ENCODE measurements around the gene NBPF1. TPM values are rescaled to one million over a fixed set of nuclear protein-coding genes. Genes with fewer than 3 reads are reported as not detected.
"Not testable (repeated sequence)": the region's sequence is repeated elsewhere in the genome, so short reads cannot be mapped to it uniquely, and the experiment has no call there.

The NBPF1 gene
- total RNA-seq, 4 donors from 2014 or later = 10.0 to 23.5 (median 10.7) TPM

- H3K36me3 ChIP-seq; H3K4me1 ChIP-seq; H3K9me3 ChIP-seq; intact Hi-C loops (cut with DNase I); H3K4me3 ChIP-seq; H3K27ac ChIP-seq; DNase-seq: not testable (repeated sequence)
- WGBS, 2 donors = 56 to 60% methylated on average over 5 to 6 of the region's 6 CpGs
- H3K27me3 ChIP-seq = peaks cover 0 to 44% (median 2%) of the 10 kb centered on the region in 4 donors
Measured at GRCh38 chr1:16519255-16519951, 94.0 kb downstream of the NBPF1 start.

DNA sequence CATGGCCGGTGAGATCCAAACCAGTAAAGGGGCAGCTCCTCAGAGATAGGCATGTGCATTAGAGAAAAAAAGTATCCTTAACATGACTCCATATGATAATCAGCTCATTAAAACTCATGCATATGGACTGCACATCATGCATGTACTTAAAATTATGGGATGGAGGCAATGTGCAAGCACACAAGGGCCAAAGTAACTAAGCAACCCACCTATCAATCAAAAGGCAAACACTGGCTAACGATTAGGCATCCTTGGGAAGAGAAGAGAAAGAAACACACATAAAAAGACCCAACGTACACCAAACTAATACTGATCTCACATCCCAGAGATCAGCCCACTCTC is 94.5 kb downstream of the NBPF1 start:
- peaks cover 0 to 41% (median 2%) of the 10 kb centered on the region in 4 donors for H3K27me3 ChIP-seq
- H3K27ac ChIP-seq; H3K36me3 ChIP-seq; intact Hi-C loops (cut with DNase I); H3K4me1 ChIP-seq; H3K4me3 ChIP-seq; H3K9me3 ChIP-seq; DNase-seq: not testable (repeated sequence)
- WGBS, 2 donors = 46 to 55% methylated on average over 2 of the region's 3 CpGs

GRCh38 chr1:16516694-16517410 is 96.5 kb downstream of the NBPF1 start:
- H3K36me3 ChIP-seq; H3K27ac ChIP-seq; H3K4me3 ChIP-seq; H3K4me1 ChIP-seq; H3K9me3 ChIP-seq; DNase-seq; intact Hi-C loops (cut with DNase I): not testable (repeated sequence)
- H3K27me3 ChIP-seq = peaks cover 0 to 41% (median 2%) of the 10 kb centered on the region in 4 donors
- WGBS, 2 donors = 75% methylated on average over 5 of the region's 5 CpGs

DNA sequence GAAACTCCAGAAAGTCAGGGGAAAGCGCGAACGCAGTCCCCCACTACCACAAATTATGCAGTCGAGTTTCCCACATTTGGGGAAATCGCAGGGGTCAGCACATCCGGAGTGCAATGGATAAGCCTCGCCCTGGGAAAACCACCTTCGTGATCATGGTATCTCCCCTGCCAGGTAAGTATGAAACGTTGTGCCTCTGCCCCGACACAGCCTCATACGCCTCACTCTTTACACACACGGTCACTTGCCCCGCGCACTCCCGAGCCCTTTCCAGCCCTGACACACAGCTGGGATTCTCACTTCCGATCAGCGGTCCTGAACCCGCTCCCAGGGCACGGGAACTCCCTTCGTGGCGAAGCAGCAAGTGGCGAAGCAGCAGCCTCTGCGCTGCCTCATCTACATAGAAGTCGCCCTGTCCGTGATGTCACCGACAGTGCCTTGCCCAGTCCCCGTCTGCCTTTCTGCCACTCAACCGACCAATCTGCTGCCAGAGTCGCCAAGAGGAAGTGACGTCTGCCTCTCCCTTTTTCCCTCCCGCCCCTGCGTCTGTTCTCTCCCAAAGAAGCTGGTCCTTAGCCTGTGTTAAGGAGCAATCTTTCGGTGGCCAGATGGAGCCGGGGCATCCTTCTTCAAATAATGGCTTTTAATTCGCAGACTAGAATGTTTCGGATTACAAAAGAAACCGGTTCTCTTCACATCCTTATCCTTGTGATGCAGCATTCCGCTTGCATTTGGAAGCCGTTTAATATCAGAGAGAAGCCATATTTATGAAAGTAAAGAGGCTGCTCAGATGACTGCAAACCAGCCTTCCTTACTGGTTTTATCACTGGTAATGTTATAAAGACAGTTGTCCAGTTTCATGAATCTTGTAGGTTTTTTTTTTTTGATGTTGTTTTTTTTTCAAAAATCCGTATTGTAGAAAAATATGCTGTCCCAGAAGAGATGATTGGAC is 99.0 kb downstream of the NBPF1 start, which contains the start of gene RNU1-1:
TSS of gene RNU1-1 (minus strand) at position 179 of the 949 bp plus-strand sequence.
- WGBS, 2 donors = 5 to 8% methylated on average over 12 of the region's 40 CpGs
- intact Hi-C loops (cut with DNase I); H3K9me3 ChIP-seq: not testable (repeated sequence)

GRCh38 chr1:16513412-16514106 is 99.8 kb downstream of the NBPF1 start:
- H3K36me3 ChIP-seq; intact Hi-C loops (cut with DNase I); H3K4me1 ChIP-seq; DNase-seq; H3K9me3 ChIP-seq: not testable (repeated sequence)
- H3K27ac ChIP-seq = peak overlapping the region in 3 of 4 donors; percentile 72 to 87 (median 85)
- TF ChIP-seq POLR2A (IDR thresholded peaks at IDR 0.05) = peak in 1 of 4 donors; percentile 56
- peak overlapping the region in 2 of 4 donors; percentile 16 to 55 for H3K4me3 ChIP-seq
- peaks cover 0 to 15% (median 0%) of the 10 kb centered on the region in 4 donors for H3K27me3 ChIP-seq
- 0 to 4% methylated on average over 5 to 19 of the region's 26 CpGs for WGBS, 2 donors

More for the DNA sequence above, 99.0 kb downstream of the NBPF1 start, which contains the start of gene RNU1-1:
- peak in 1 of 4 donors; percentile 89 for TF ChIP-seq POLR2A (IDR thresholded peaks at IDR 0.05)
- DNase-seq, H3K36me3 ChIP-seq, H3K4me1 ChIP-seq: not testable (repeated sequence)
- peaks cover 0 to 21% (median 2%) of the 10 kb centered on the region in 4 donors for H3K27me3 ChIP-seq
- peak within 1 kb of the TSS; percentile 72 to 87 (median 83) for H3K27ac ChIP-seq
- peak within 1 kb of the TSS in 2 of 4 donors; percentile 37 to 64 for H3K4me3 ChIP-seq

- H3K27me3 ChIP-seq; H3K9me3 ChIP-seq; intact Hi-C loops (cut with DNase I); DNase-seq; H3K4me3 ChIP-seq; H3K36me3 ChIP-seq; H3K4me1 ChIP-seq: not testable (repeated sequence)
- 66 to 76% methylated on average over 13 to 15 of the region's 15 CpGs for WGBS, 2 donors
- H3K27ac ChIP-seq = peak overlapping the region in 2 of 4 donors; percentile 85 to 87
Measured at GRCh38 chr1:16512624-16513411, 100.5 kb downstream of the NBPF1 start.

Small RNA genes lying within 50 kb of the gene (small RNA-seq; reads per million reads assigned to genes)
- gene RNU1-1 = 0 reads per million in 4 donors
- 0 reads per million in 4 donors for gene RNU1-6P

Other genes starting within 250 kb of the NBPF1 start
- 10 to 100 TPM; 51.7 to 65.0 (median 58.5) TPM for gene SZRD1, start 246.3 kb downstream of the NBPF1 start, total RNA-seq
- not detected for gene SPATA21, start 176.1 kb downstream of the NBPF1 start, total RNA-seq
- gene NECAP2, start 172.8 kb downstream of the NBPF1 start, total RNA-seq = 10 to 100 TPM; 38.5 to 48.4 (median 47.2) TPM
- under 1 TPM; under 0.01 TPM for gene RNU1-1, start 99.3 kb downstream of the NBPF1 start, total RNA-seq
- gene RNU1-3, start 53.4 kb upstream of the NBPF1 start, total RNA-seq = under 1 TPM; under 0.01 TPM
- under 1 TPM; under 0.01 TPM for gene RNU1-4, start 127.0 kb upstream of the NBPF1 start, total RNA-seq

Measured in esophagus squamous epithelium (tissue), 5 donors.